Chondrocyte (in vitro differentiated cells): ENCODE data around the gene IQGAP2. TPM values are rescaled to one million over a fixed set of nuclear protein-coding genes. Genes with fewer than 3 reads are reported as not detected.

ENCODE experiments used
- DNase-seq: peaks from one replicate; pipeline ENCODE4 v3.0.0; 2021; ENCODE audit warnings: mixed read lengths, low spot score
- H3K27ac Mint-ChIP-seq: one replicate; pipeline ENCODE4 v1.8.0; 2021; ENCODE audit warnings: mild to moderate bottlenecking, moderate library complexity, mixed read lengths; ENCODE audit not compliant: unreplicated experiment
- H3K27me3 Mint-ChIP-seq: 2 replicates; pipeline ENCODE4 v1.8.0; 2021; ENCODE audit warnings: low read depth, mixed read lengths
- H3K36me3 Mint-ChIP-seq: 2 replicates; pipeline ENCODE4 v1.8.0; 2021; ENCODE audit warnings: low read depth, mixed read lengths
- H3K4me1 Mint-ChIP-seq: 2 replicates; pipeline ENCODE4 v1.8.0; 2021; ENCODE audit warnings: low read depth, mild to moderate bottlenecking, mixed read lengths
- H3K4me3 Mint-ChIP-seq: one replicate; pipeline ENCODE4 v1.8.0; 2021; ENCODE audit warnings: mild to moderate bottlenecking, moderate library complexity, mixed read lengths; ENCODE audit not compliant: unreplicated experiment
- H3K9me3 Mint-ChIP-seq: 2 replicates; pipeline ENCODE4 v1.8.0; 2021; ENCODE audit warnings: low read depth, mixed read lengths
- CTCF ChIP-seq: fragments of 200-600 bp; sonication (generic); IDR thresholded peaks from 2 replicates; pipeline ENCODE4 v1.5.0; 2021; ENCODE audit warnings: antibody characterized with exemption, mild to moderate bottlenecking, moderate library complexity
- total RNA-seq: library from RNA; stranded (reverse); gene quantifications from 3 replicates; pipeline ENCODE4 v1.2.1, GENCODE V29; 2021

Gene IQGAP2
- total RNA-seq, 1 donor from 2014 or later, result 3.0 TPM

DNA sequence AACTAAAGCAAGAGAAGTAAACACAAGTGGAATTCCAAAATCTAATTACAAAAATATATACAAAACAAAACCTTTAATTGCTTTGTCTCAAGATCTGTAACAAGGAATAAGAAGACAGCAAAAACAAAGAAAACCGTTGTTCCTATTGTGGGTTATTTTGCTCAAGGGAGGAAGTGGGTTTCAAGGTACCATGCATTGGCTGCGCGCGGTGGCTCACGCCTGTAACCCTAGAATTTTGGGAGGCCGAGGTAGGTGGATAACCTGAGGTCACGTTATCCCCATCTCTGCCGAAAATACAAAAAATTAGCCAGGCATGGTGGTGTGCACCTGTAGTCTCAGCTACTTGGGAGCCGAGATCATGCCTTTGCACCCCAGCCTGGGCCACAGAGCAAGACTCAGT, 12.1 kb upstream of the IQGAP2 start:
- H3K4me3 Mint-ChIP-seq, result no peak overlapping the region
- H3K27ac Mint-ChIP-seq, result no peak overlapping the region
- H3K27me3 Mint-ChIP-seq, result no peaks in the 10 kb centered on the region
- no peak for DNase-seq
- no peaks in the 10 kb centered on the region for H3K36me3 Mint-ChIP-seq
- peaks cover 37% of the 10 kb centered on the region for H3K4me1 Mint-ChIP-seq
- no peak for TF ChIP-seq CTCF
- no peaks in the 10 kb centered on the region for H3K9me3 Mint-ChIP-seq

GRCh38 chr5:76393035-76393680, 9.9 kb upstream of the IQGAP2 start:
- H3K36me3 Mint-ChIP-seq, result no peaks in the 10 kb centered on the region
- no peak for TF ChIP-seq CTCF
- no peaks in the 10 kb centered on the region for H3K27me3 Mint-ChIP-seq
- no peak overlapping the region for H3K27ac Mint-ChIP-seq
- DNase-seq, result no peak
- H3K9me3 Mint-ChIP-seq, result no peaks in the 10 kb centered on the region
- H3K4me3 Mint-ChIP-seq, result no peak overlapping the region
- H3K4me1 Mint-ChIP-seq, result peaks cover 39% of the 10 kb centered on the region

DNA sequence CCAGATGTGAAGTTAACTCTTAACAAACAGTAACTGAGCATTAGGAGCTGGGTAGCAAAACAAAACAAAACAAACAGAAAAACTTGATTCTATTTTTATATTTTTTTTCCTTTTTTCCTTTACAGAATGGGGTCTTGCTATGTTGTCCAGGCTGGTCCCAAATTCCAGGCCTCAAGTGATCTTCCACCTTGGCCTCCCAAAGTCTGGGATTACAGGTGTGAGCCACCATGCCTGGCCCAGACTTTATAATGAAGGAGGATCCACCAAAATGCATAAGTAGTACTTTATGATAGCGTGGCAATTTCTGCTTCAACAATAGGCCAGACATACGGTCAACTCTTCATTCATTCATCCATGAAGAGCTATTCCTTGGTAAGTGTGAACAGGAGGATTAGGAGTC, 5.9 kb upstream of the IQGAP2 start:
- peaks cover 19% of the 10 kb centered on the region for H3K4me1 Mint-ChIP-seq
- no peak for DNase-seq
- no peak overlapping the region for H3K27ac Mint-ChIP-seq
- no peaks in the 10 kb centered on the region for H3K9me3 Mint-ChIP-seq
- H3K4me3 Mint-ChIP-seq, result no peak overlapping the region
- H3K27me3 Mint-ChIP-seq, result peaks cover 2% of the 10 kb centered on the region
- H3K36me3 Mint-ChIP-seq, result no peaks in the 10 kb centered on the region
- TF ChIP-seq CTCF, result no peak

- H3K4me1 Mint-ChIP-seq, result peaks cover 15% of the 10 kb centered on the region
- H3K27ac Mint-ChIP-seq, result no peak overlapping the region
- peaks cover 2% of the 10 kb centered on the region for H3K27me3 Mint-ChIP-seq
- no peak for DNase-seq
- H3K36me3 Mint-ChIP-seq, result no peaks in the 10 kb centered on the region
- no peak for TF ChIP-seq CTCF
- H3K4me3 Mint-ChIP-seq, result no peak overlapping the region
- H3K9me3 Mint-ChIP-seq, result no peaks in the 10 kb centered on the region
These were observed 3.8 kb upstream of the IQGAP2 start for GRCh38 chr5:76399268-76399667.

DNA sequence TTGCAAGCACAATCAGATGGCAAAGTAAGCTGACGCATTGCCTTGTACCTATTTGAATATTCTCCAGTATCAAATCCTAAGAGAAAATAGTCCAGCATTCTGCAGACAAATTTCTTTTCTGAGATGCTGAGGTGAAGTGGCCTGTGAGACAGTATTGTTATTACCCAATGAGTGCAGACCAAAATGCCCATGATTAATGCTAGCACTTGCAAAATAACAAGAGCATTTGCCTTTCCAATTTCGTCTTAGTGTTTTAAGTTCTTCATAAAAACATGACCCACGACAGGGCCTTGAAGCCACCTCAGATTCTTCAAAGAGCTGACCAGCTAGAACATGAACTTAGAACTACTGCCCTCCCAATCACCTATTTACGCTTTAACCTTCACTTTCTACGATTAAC, 2.6 kb upstream of the IQGAP2 start:
- no peaks in the 10 kb centered on the region for H3K9me3 Mint-ChIP-seq
- H3K27me3 Mint-ChIP-seq, result peaks cover 2% of the 10 kb centered on the region
- H3K36me3 Mint-ChIP-seq, result no peaks in the 10 kb centered on the region
- no peak overlapping the region for H3K4me3 Mint-ChIP-seq
- TF ChIP-seq CTCF, result no peak
- no peak for DNase-seq
- no peak overlapping the region for H3K27ac Mint-ChIP-seq
- peaks cover 15% of the 10 kb centered on the region for H3K4me1 Mint-ChIP-seq
